K562 (cell line): ENCODE measurements around the gene WDR45. TPM values are rescaled to one million over a fixed set of nuclear protein-coding genes. Genes with fewer than 3 reads are reported as not detected.

Experiments
- ATAC-seq: fragments of 200-7000 bp; cut with Tn5 transposase; 3 replicates; pipeline ENCODE4 v1.9.1; 2020; ENCODE audit warnings: moderate library complexity
- BruUV-seq: library from RNA; stranded (reverse); fragments of 400-500 nt; replicated peaks from 2 replicates; lab custom pipeline; 2021; lab: Mats Ljungman, UMichigan
- CTCF ChIA-PET: fragments of 300-600 bp; formaldehyde crosslinking; extraction: SDS; loops from one replicate; lab custom pipeline; 2021; ENCODE audit warnings: low intra/inter-chr PET ratio; lab: Yijun Ruan, JAX
- POLR2A ChIA-PET: fragments of 300-600, 350-650 bp; sonication (Branson Sonifier 250); formaldehyde crosslinking; extraction: SDS; loops from one replicate; lab custom pipeline; 2021; ENCODE audit warnings: antibody characterized with exemption, inconsistent platforms; lab: Yijun Ruan, JAX
- DNase-seq, 4 experiments: peaks; one replicate each; pipeline versions ENCODE4 v3.0.0 to v3.0.0-alpha.2; 2011 to 2018; ENCODE audit warnings: low spot score in 3 of 4, mixed read lengths in 3 of 4; ENCODE audit errors: extremely low read depth in 1 of 4
- FAIRE-seq: peaks from 2 replicates; lab custom pipeline; 2011; peaks lifted over from hg19 to GRCh38; lab: Jason Lieb, UNC
- H2AFZ ChIP-seq: 2 replicates; pipeline ENCODE4 v1.6.0; 2011; ENCODE audit warnings: low read depth, low read length, control low read depth, inconsistent platforms
- H3K27ac ChIP-seq: fragments of 200-600 bp; 3 replicates; pipeline ENCODE4 v1.8.0; 2011; ENCODE audit warnings: low read depth, mild to moderate bottlenecking, control low read depth, inconsistent platforms, low read length, moderate library complexity, mixed read lengths; ENCODE audit errors: extremely low read depth
- H3K27me3 ChIP-seq, 2 experiments: fragments of 300-600 bp in 1 of 2; 2 replicates in 1 of 2; 3 replicates in 1 of 2; pipeline versions ENCODE4 v1.6.0 to v1.8.0; 2011; ENCODE audit warnings: inconsistent platforms in 2 of 2, low read length in 2 of 2, mild to moderate bottlenecking in 1 of 2, mixed read lengths in 1 of 2, moderate library complexity in 1 of 2; ENCODE audit not compliant: control insufficient read depth in 2 of 2, insufficient read depth in 2 of 2
- H3K36me3 ChIP-seq: fragments of 300-600 bp; 3 replicates; pipeline ENCODE4 v1.8.0; 2011; ENCODE audit warnings: mild to moderate bottlenecking, low read length, inconsistent platforms; ENCODE audit not compliant: control insufficient read depth, insufficient read depth
- H3K4me1 ChIP-seq, 2 experiments: fragments of 200-600 bp in 1 of 2; replicated peaks in 1 of 2; 2 replicates in 1 of 2; 3 replicates in 1 of 2; pipeline versions ENCODE4 v1.5.1 to v1.8.0; 2011; ENCODE audit warnings: inconsistent platforms in 2 of 2, low read length in 2 of 2, mild to moderate bottlenecking in 1 of 2, mixed read lengths in 1 of 2, moderate library complexity in 1 of 2; ENCODE audit not compliant: control insufficient read depth in 2 of 2, insufficient read depth in 2 of 2
- H3K4me2 ChIP-seq: 2 replicates; pipeline ENCODE4 v1.6.1; 2011; ENCODE audit warnings: low read length, control low read depth, inconsistent platforms, mixed read lengths; ENCODE audit not compliant: insufficient read depth
- H3K4me3 ChIP-seq: fragments of 200-600 bp; sonication (generic), shearing (Covaris generic); 2 replicates; pipeline ENCODE4 v1.5.1; 2016; ENCODE audit warnings: control low read depth, inconsistent platforms
- H3K79me2 ChIP-seq: fragments of 200-600 bp; 3 replicates; pipeline ENCODE4 v1.8.0; 2011; ENCODE audit warnings: low read length, inconsistent platforms; ENCODE audit not compliant: control insufficient read depth, insufficient read depth
- H3K9ac ChIP-seq, 2 experiments: 2 replicates each; pipeline versions ENCODE4 v1.6.0 to v1.6.1; 2011; ENCODE audit warnings: low read depth in 2 of 2, low read length in 2 of 2, control low read depth in 1 of 2, inconsistent platforms in 1 of 2, mild to moderate bottlenecking in 1 of 2, mixed read lengths in 1 of 2; ENCODE audit not compliant: insufficient read depth in 1 of 2
- H3K9me1 ChIP-seq: one replicate; pipeline ENCODE4 v1.6.0; 2011; ENCODE audit warnings: inconsistent platforms, mild to moderate bottlenecking, low read length, moderate library complexity; ENCODE audit not compliant: control insufficient read depth, insufficient read depth
- H3K9me3 ChIP-seq: replicated peaks from 2 replicates; pipeline ENCODE4 v1.5.1; 2011; ENCODE audit warnings: low read depth, low read length, inconsistent platforms; ENCODE audit not compliant: control insufficient read depth, insufficient read depth
- H4K20me1 ChIP-seq: replicated peaks from 2 replicates; pipeline ENCODE4 v1.6.1; 2011; ENCODE audit warnings: low read length, inconsistent platforms, mixed read lengths; ENCODE audit not compliant: control insufficient read depth, insufficient read depth
- CBX5 ChIP-seq: IDR thresholded peaks from 2 replicates; pipeline ENCODE4 v1.6.1; 2014; ENCODE audit warnings: low read depth, borderline replicate concordance
- COPS2 ChIP-seq: fragments of 450-650 bp; conservative IDR thresholded peaks from 2 replicates; pipeline ENCODE4 v1.6.1; 2016; ENCODE audit warnings: mild to moderate bottlenecking, moderate library complexity
- HNRNPL ChIP-seq: fragments of 200-400 bp; formaldehyde crosslinking; IDR thresholded peaks from 2 replicates; pipeline ENCODE4 v1.6.1; 2017; ENCODE audit warnings: low read depth, mild to moderate bottlenecking, low read length
- NBN ChIP-seq: fragments of 450-650 bp; IDR thresholded peaks from 2 replicates; pipeline ENCODE4 v1.6.1; 2016; ENCODE audit warnings: low read depth, mild to moderate bottlenecking
- NCOA1 ChIP-seq: fragments of 450-650 bp; IDR thresholded peaks from 2 replicates; pipeline ENCODE4 v1.6.1; 2016; ENCODE audit warnings: low read depth
- OTX1 ChIP-seq: fragments of 450-650 bp; formaldehyde crosslinking; IDR thresholded peaks from 2 replicates; pipeline ENCODE4 v1.4.0; 2022; ENCODE audit warnings: mild to moderate bottlenecking
- RCOR1 ChIP-seq, 2 experiments: IDR thresholded peaks; 2 replicates each; pipeline ENCODE4 v1.6.1; 2012; ENCODE audit warnings: low read depth in 2 of 2, low read length in 2 of 2, borderline replicate concordance in 1 of 2, improper control_type of control experiment in 1 of 2
- RUNX1 ChIP-seq: sonication (generic); IDR thresholded peaks from 2 replicates; pipeline ENCODE4 v1.6.1; 2016; ENCODE audit warnings: antibody characterized with exemption, low read depth
- SMARCA4 ChIP-seq: fragments of 450-650 bp; IDR thresholded peaks from 2 replicates; pipeline ENCODE4 v1.6.1; 2016
- TAF9B ChIP-seq: fragments of 450-650 bp; IDR thresholded peaks from 2 replicates; pipeline ENCODE4 v1.6.1; 2018; ENCODE audit warnings: mild to moderate bottlenecking; ENCODE audit not compliant: partially characterized antibody
- TSC22D4 ChIP-seq: fragments of 450-650 bp; IDR thresholded peaks from 2 replicates; pipeline ENCODE4 v1.6.1; 2016; ENCODE audit warnings: missing genetic modification characterization, missing biosample characterization, control low read depth
- ZC3H4 ChIP-seq: sonication (generic); formaldehyde crosslinking; IDR thresholded peaks from 2 replicates; pipeline ENCODE4 v1.9.0; 2021; ENCODE audit warnings: missing genetic modification reagents, borderline replicate concordance
- ZNF134 ChIP-seq: fragments of 250-450 bp; sonication (Bioruptor Pico); conservative IDR thresholded peaks from 2 replicates; pipeline ENCODE4 v1.4.0; 2020
- ZNF384 ChIP-seq: IDR thresholded peaks from 2 replicates; pipeline ENCODE4 v1.6.1; 2012; ENCODE audit warnings: low read depth, low read length, improper control_type of control experiment
- ZSCAN29 ChIP-seq: fragments of 450-650 bp; IDR thresholded peaks from 2 replicates; pipeline ENCODE4 v1.6.1; 2017
- WGBS: fragments of 100-300 bp; shearing (Covaris generic); methylation state at CpG from one replicate; pipeline ENCODE4 v1.1.6; 2016; ENCODE audit warnings: low coverage, mixed read lengths; ENCODE audit not compliant: insufficient coverage; ENCODE audit errors: missing lambda C conversion rate; 5-methylcytosine and 5-hydroxymethylcytosine counted together
- in situ Hi-C: fragments of 300-500 bp; cut with MboI; formaldehyde crosslinking; loops from 4 replicates; pipeline ENCODE4 v1.15.0; 2018; ENCODE audit warnings: inconsistent platforms, mixed read lengths
- intact Hi-C: fragments of 100-400 bp; cut with micrococcal nuclease; formaldehyde crosslinking; loops from 2 replicates; pipeline ENCODE4 v1.14.2; 2022
- polyA plus RNA-seq, 8 experiments: library from polyadenylated mRNA; depleted of rRNA in 4 of 8; stranded (reverse) in 5 of 8; unstranded in 3 of 8; fragments of >200 nt; fragmentation: Nextera tagmentation in 2 of 8; fragmentation: Illumina TruSeq in 1 of 8; extraction: Ambion mirVana in 2 of 8; extraction: Trizol in 1 of 8; gene quantifications; 2 replicates each; pipeline versions ENCODE4 v1.2.1 to v1.2.3, GENCODE V29; 2011 to 2014; ENCODE audit warnings: inconsistent platforms in 1 of 8, missing spikeins in 1 of 8
- total RNA-seq, 7 experiments: library from RNA; depleted of rRNA in 6 of 7; stranded (reverse); fragments of >200 nt in 6 of 7; fragmentation: Illumina TruSeq in 2 of 7; extraction: Trizol in 2 of 7; gene quantifications; 2 replicates each; pipeline versions ENCODE4 v1.2.1 to v1.2.3, GENCODE V29; 2011 to 2021; ENCODE audit warnings: low replicate concordance in 1 of 7
- TF ChIP-seq, protein P1 (sequence below): fragments of 150-350 bp; IDR thresholded peaks from 2 replicates; pipeline ENCODE4 v1.6.1; 2014; ENCODE audit warnings: low read depth, mild to moderate bottlenecking, low read length, borderline replicate concordance
- TF ChIP-seq, protein P2 (sequence below), 2 experiments: IDR thresholded peaks; 2 replicates each; pipeline ENCODE4 v1.6.1; 2012; ENCODE audit warnings: improper control_type of control experiment in 2 of 2, low read depth in 2 of 2, low read length in 2 of 2, borderline replicate concordance in 1 of 2
- TF ChIP-seq, protein P3 (sequence below): sonication (generic); formaldehyde crosslinking; IDR thresholded peaks from 2 replicates; pipeline ENCODE4 v1.8.0; 2023; ENCODE audit warnings: mild to moderate bottlenecking, missing genetic modification reagents

Gene WDR45
- total and polyA plus RNA-seq, 9 of the 15 experiments (the other 6 are each of a cell fraction or from before 2014, with no cell fraction given): 19.4 to 136 (median 59.7) TPM

DNA sequence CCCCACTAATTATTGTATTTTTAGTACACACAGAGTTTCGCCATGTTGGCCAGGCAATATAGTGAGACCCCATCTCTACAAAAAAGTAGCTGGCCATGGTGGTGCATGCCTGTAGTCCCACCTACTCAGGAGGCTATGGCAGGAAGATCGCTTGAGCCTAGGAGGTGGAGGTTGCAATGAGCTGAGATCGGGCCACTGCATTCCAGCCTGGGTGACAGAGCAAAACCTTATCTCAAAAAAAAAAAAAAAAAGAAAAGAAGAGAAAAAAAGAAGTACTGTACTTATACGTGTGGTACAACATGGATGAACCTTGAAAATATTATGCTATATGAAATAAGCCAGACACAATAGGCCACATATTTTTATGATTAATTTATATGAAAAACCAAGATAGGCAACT is 9.9 kb upstream of the WDR45 start:
- Histone ChIP-seq H2AFZ (peak overlapping the region; percentile 81), H3K9me1 (no peaks in the 10 kb centered on the region), H3K27me3 (no peaks in the 10 kb centered on the region), H3K79me2 (no peaks in the 10 kb centered on the region), H3K4me3 (no peak overlapping the region), H3K4me1 (peaks cover 11 to 16% of the 10 kb centered on the region in 2 experiments; a peak in 4 of 5 replicates), H3K9ac (peak overlapping the region; percentile 44 to 45; a peak in 3 of 4 replicates), H3K9me3 (no peaks in the 10 kb centered on the region), H3K4me2 (peak overlapping the region; percentile 58), H3K27ac (peak overlapping the region; percentile 68), H4K20me1 (no peaks in the 10 kb centered on the region), H3K36me3 (no peaks in the 10 kb centered on the region)
- peak in 1 of 4 experiments; percentile 53 for DNase-seq
- CTCF ChIA-PET: no interaction called here
- POLR2A ChIA-PET: interaction anchor here (1.0 to 3.5 kb wide), 5 partner anchors 10 to 421 kb away, joined by 3 to 20 read pairs (median 4); partner anchors contain the start of gene WDR45
- in situ Hi-C loops (no loop called here), intact Hi-C loops (no loop called here)
- FAIRE-seq: peak; percentile 11
- no TSS peak for BruUV-seq
- ATAC-seq: peak; percentile 86
- WGBS: 6% methylated on average over 3 of the region's 4 CpGs
- TF ChIP-seq NBN (no peak), SMARCA4 (peak; percentile 77), ZNF134 (CRISPR knock-in tag) (no peak), OTX1 (CRISPR knock-in tag) (no peak), RUNX1 (no peak), RCOR1 (IDR thresholded peaks at IDR 0.05; ENCODE audit: borderline replicate concordance in 1 of 2, low read depth in 2 of 2, low read length in 2 of 2) (no peak), CBX5 (no peak), NCOA1 (peak; percentile 36; the same call in 1 of the 2 replicates), ZSCAN29 (no peak), TAF9B (no peak), ZNF384 (peak; percentile 95), COPS2 (no peak), ZC3H4 (CRISPR knock-in tag) (no peak), TSC22D4 (tag) (no peak), HNRNPL (no peak)
- TF ChIP-seq, protein P1, sequence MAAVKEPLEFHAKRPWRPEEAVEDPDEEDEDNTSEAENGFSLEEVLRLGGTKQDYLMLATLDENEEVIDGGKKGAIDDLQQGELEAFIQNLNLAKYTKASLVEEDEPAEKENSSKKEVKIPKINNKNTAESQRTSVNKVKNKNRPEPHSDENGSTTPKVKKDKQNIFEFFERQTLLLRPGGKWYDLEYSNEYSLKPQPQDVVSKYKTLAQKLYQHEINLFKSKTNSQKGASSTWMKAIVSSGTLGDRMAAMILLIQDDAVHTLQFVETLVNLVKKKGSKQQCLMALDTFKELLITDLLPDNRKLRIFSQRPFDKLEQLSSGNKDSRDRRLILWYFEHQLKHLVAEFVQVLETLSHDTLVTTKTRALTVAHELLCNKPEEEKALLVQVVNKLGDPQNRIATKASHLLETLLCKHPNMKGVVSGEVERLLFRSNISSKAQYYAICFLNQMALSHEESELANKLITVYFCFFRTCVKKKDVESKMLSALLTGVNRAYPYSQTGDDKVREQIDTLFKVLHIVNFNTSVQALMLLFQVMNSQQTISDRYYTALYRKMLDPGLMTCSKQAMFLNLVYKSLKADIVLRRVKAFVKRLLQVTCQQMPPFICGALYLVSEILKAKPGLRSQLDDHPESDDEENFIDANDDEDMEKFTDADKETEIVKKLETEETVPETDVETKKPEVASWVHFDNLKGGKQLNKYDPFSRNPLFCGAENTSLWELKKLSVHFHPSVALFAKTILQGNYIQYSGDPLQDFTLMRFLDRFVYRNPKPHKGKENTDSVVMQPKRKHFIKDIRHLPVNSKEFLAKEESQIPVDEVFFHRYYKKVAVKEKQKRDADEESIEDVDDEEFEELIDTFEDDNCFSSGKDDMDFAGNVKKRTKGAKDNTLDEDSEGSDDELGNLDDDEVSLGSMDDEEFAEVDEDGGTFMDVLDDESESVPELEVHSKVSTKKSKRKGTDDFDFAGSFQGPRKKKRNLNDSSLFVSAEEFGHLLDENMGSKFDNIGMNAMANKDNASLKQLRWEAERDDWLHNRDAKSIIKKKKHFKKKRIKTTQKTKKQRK: no peak
- TF ChIP-seq, protein P2, sequence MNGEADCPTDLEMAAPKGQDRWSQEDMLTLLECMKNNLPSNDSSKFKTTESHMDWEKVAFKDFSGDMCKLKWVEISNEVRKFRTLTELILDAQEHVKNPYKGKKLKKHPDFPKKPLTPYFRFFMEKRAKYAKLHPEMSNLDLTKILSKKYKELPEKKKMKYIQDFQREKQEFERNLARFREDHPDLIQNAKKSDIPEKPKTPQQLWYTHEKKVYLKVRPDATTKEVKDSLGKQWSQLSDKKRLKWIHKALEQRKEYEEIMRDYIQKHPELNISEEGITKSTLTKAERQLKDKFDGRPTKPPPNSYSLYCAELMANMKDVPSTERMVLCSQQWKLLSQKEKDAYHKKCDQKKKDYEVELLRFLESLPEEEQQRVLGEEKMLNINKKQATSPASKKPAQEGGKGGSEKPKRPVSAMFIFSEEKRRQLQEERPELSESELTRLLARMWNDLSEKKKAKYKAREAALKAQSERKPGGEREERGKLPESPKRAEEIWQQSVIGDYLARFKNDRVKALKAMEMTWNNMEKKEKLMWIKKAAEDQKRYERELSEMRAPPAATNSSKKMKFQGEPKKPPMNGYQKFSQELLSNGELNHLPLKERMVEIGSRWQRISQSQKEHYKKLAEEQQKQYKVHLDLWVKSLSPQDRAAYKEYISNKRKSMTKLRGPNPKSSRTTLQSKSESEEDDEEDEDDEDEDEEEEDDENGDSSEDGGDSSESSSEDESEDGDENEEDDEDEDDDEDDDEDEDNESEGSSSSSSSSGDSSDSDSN (IDR thresholded peaks at IDR 0.05; ENCODE audit: borderline replicate concordance in 1 of 2, low read depth in 2 of 2, low read length in 2 of 2): no peak
- TF ChIP-seq, protein P3, sequence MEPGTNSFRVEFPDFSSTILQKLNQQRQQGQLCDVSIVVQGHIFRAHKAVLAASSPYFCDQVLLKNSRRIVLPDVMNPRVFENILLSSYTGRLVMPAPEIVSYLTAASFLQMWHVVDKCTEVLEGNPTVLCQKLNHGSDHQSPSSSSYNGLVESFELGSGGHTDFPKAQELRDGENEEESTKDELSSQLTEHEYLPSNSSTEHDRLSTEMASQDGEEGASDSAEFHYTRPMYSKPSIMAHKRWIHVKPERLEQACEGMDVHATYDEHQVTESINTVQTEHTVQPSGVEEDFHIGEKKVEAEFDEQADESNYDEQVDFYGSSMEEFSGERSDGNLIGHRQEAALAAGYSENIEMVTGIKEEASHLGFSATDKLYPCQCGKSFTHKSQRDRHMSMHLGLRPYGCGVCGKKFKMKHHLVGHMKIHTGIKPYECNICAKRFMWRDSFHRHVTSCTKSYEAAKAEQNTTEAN (CRISPR knock-in tag): no peak
